ENCODE measurements around the gene PKN3. TPM values are rescaled to one million over a fixed set of nuclear protein-coding genes. Genes with fewer than 3 reads are reported as not detected.
"Not testable (repeated sequence)": the region's sequence is repeated elsewhere in the genome, so short reads cannot be mapped to it uniquely, and the experiment has no call there.

PKN3 gene
- total RNA-seq, 1 donor from 2014 or later, result 13.4 TPM

GRCh38 chr9:128689293-128689774, 13.0 kb upstream of the PKN3 start:
- ATAC-seq (peak; percentile 43), DNase-seq (no peak)
- no peaks in the 10 kb centered on the region for H3K9me3 ChIP-seq
- peak overlapping the region; percentile 78 for H3K27ac ChIP-seq
- H3K27me3 ChIP-seq, result no peaks in the 10 kb centered on the region
- no peak for TF ChIP-seq CTCF (IDR thresholded peaks at IDR 0.05)
- intact Hi-C loops (cut with DNase I), result no loop called here
- peak overlapping the region; percentile 62 for H3K4me3 ChIP-seq
- peaks cover 42% of the 10 kb centered on the region for H3K4me1 ChIP-seq
- peaks cover 32% of the 10 kb centered on the region for H3K36me3 ChIP-seq

GRCh38 chr9:128689820-128690683, 12.3 kb upstream of the PKN3 start:
- no peak for TF ChIP-seq CTCF (IDR thresholded peaks at IDR 0.05)
- DNase-seq (no peak), ATAC-seq (no peak)
- Histone ChIP-seq H3K4me1 (peaks cover 36% of the 10 kb centered on the region), H3K36me3 (peaks cover 39% of the 10 kb centered on the region), H3K27me3 (no peaks in the 10 kb centered on the region), H3K27ac (peak overlapping the region; percentile 30), H3K9me3 (no peaks in the 10 kb centered on the region), H3K4me3 (peak overlapping the region; percentile 64)
- intact Hi-C loops (cut with DNase I), result no loop called here

- Histone ChIP-seq H3K4me1 (peaks cover 30% of the 10 kb centered on the region), H3K9me3 (no peaks in the 10 kb centered on the region), H3K27me3 (no peaks in the 10 kb centered on the region), H3K4me3 (peak overlapping the region; percentile 64), H3K27ac (peak overlapping the region; percentile 30), H3K36me3 (peaks cover 44% of the 10 kb centered on the region)
- TF ChIP-seq CTCF (IDR thresholded peaks at IDR 0.05), result no peak
- DNase-seq, result no peak
- ATAC-seq, result no peak
- intact Hi-C loops (cut with DNase I), result no loop called here
These were observed 11.6 kb upstream of the PKN3 start for GRCh38 chr9:128690684-128691034.

GRCh38 chr9:128693738-128694137, 8.6 kb upstream of the PKN3 start:
- H3K4me1 ChIP-seq; ATAC-seq; H3K4me3 ChIP-seq; H3K27me3 ChIP-seq; H3K9me3 ChIP-seq; intact Hi-C loops (cut with DNase I); H3K27ac ChIP-seq; DNase-seq: not testable (repeated sequence)
- peaks cover 56% of the 10 kb centered on the region for H3K36me3 ChIP-seq

- no peak overlapping the region for H3K27ac ChIP-seq
- intact Hi-C loops (cut with DNase I), result no loop called here
- H3K9me3 ChIP-seq, result no peaks in the 10 kb centered on the region
- no peak for DNase-seq
- H3K27me3 ChIP-seq, result no peaks in the 10 kb centered on the region
- H3K36me3 ChIP-seq, result peaks cover 56% of the 10 kb centered on the region
- TF ChIP-seq CTCF (IDR thresholded peaks at IDR 0.05), result no peak
- peaks cover 10% of the 10 kb centered on the region for H3K4me1 ChIP-seq
- no peak for ATAC-seq
- no peak overlapping the region for H3K4me3 ChIP-seq
These were observed 8.0 kb upstream of the PKN3 start for GRCh38 chr9:128694344-128694743.

GRCh38 chr9:128696923-128697707, 5.2 kb upstream of the PKN3 start:
- intact Hi-C loops (cut with DNase I), result no loop called here
- Histone ChIP-seq H3K27me3 (no peaks in the 10 kb centered on the region), H3K36me3 (peaks cover 46% of the 10 kb centered on the region), H3K9me3 (no peaks in the 10 kb centered on the region), H3K4me3 (no peak overlapping the region), H3K27ac (no peak overlapping the region), H3K4me1 (peaks cover 7% of the 10 kb centered on the region)
- TF ChIP-seq CTCF (IDR thresholded peaks at IDR 0.05), result no peak
- DNase-seq (peak; percentile 10), ATAC-seq (no peak)

GRCh38 chr9:128699096-128699795, 3.1 kb upstream of the PKN3 start:
- H3K4me3 ChIP-seq; intact Hi-C loops (cut with DNase I); H3K9me3 ChIP-seq; H3K27ac ChIP-seq; H3K27me3 ChIP-seq; ATAC-seq; H3K4me1 ChIP-seq: not testable (repeated sequence)
- DNase-seq, result peak; percentile 31
- H3K36me3 ChIP-seq, result peaks cover 25% of the 10 kb centered on the region

All from upper lobe of right lung (tissue), 1 donor.